A549 (cell line): ENCODE measurements around the gene PRAMEF27.
"Not testable (repeated sequence)": the region's sequence is repeated elsewhere in the genome, so short reads cannot be mapped to it uniquely, and the experiment has no call there.

Source experiments
- BHLHE40 ChIP-seq: IDR thresholded peaks from 2 replicates; pipeline ENCODE4 v1.6.1; 2012; ENCODE audit warnings: low read depth, low read length, inconsistent platforms
- CHD4 ChIP-seq: fragments of 200-600 bp; sonication (generic); IDR thresholded peaks from 2 replicates; pipeline ENCODE4 v1.6.1; 2016; ENCODE audit warnings: antibody characterized with exemption, mild to moderate bottlenecking, borderline replicate concordance
- HOXB13 ChIP-seq: fragments of 250-450 bp; sonication (Bioruptor Pico); IDR thresholded peaks from 2 replicates; pipeline ENCODE4 v1.5.0; 2020; ENCODE audit warnings: low read depth, mild to moderate bottlenecking, moderate library complexity
- KDM1A ChIP-seq: fragments of 200-600 bp; sonication (generic); IDR thresholded peaks from 2 replicates; pipeline ENCODE4 v1.6.1; 2016; ENCODE audit warnings: low read depth, mild to moderate bottlenecking
- KDM5A ChIP-seq: fragments of 200-600 bp; sonication (generic); IDR thresholded peaks from 2 replicates; pipeline ENCODE4 v1.6.1; 2016; ENCODE audit warnings: antibody characterized with exemption, mild to moderate bottlenecking
- POLR2A ChIP-seq: IDR thresholded peaks from 2 replicates; pipeline ENCODE4 v1.6.1; 2012; ENCODE audit warnings: mild to moderate bottlenecking, low read length
- SMC3 ChIP-seq: fragments of >200 bp; sonication (Bioruptor Twin); formaldehyde crosslinking; IDR thresholded peaks from 3 replicates; pipeline ENCODE4 v1.6.1; 2018; ENCODE audit warnings: inconsistent platforms
- TF ChIP-seq, protein P1 (sequence below): fragments of >200 bp; sonication (Bioruptor Twin); formaldehyde crosslinking; IDR thresholded peaks from 3 replicates; pipeline ENCODE4 v1.5.1; 2016
- TF ChIP-seq, protein P2 (sequence below): fragments of 200-600 bp; sonication (generic); IDR thresholded peaks from 2 replicates; pipeline ENCODE4 v1.6.1; 2016; ENCODE audit warnings: antibody characterized with exemption, mild to moderate bottlenecking, moderate library complexity
- TF ChIP-seq, protein P3 (sequence below): fragments of 250-450 bp; sonication (Bioruptor Pico); IDR thresholded peaks from 2 replicates; pipeline ENCODE4 v1.5.0; 2021; ENCODE audit warnings: mild to moderate bottlenecking, moderate library complexity, borderline replicate concordance

DNA sequence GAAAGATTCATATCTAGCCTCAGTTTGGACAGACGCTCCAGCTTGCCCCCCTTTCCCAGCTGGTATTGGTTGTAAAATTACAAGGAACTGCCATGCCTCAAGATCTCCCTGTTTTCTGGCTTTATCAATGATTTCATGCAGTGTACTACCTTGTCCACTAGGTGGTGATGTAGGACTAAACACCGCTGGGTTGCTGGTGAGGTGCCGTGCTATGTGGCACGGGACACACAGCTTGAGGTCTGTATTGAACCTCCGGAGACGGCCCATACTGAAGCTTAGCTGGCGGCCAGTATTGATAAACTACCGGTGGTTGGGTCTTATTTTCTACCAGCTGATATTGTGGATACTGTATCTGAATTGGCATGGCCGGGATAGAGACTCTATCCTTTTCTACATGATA lies 36.5 kb downstream of the PRAMEF27 start:
- TF ChIP-seq HOXB13 (CRISPR knock-in tag); KDM1A; POLR2A; SMC3; BHLHE40; CHD4; KDM5A: not testable (repeated sequence)
- TF ChIP-seq, protein P1, sequence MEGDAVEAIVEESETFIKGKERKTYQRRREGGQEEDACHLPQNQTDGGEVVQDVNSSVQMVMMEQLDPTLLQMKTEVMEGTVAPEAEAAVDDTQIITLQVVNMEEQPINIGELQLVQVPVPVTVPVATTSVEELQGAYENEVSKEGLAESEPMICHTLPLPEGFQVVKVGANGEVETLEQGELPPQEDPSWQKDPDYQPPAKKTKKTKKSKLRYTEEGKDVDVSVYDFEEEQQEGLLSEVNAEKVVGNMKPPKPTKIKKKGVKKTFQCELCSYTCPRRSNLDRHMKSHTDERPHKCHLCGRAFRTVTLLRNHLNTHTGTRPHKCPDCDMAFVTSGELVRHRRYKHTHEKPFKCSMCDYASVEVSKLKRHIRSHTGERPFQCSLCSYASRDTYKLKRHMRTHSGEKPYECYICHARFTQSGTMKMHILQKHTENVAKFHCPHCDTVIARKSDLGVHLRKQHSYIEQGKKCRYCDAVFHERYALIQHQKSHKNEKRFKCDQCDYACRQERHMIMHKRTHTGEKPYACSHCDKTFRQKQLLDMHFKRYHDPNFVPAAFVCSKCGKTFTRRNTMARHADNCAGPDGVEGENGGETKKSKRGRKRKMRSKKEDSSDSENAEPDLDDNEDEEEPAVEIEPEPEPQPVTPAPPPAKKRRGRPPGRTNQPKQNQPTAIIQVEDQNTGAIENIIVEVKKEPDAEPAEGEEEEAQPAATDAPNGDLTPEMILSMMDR = not testable (repeated sequence)
- TF ChIP-seq, protein P2, sequence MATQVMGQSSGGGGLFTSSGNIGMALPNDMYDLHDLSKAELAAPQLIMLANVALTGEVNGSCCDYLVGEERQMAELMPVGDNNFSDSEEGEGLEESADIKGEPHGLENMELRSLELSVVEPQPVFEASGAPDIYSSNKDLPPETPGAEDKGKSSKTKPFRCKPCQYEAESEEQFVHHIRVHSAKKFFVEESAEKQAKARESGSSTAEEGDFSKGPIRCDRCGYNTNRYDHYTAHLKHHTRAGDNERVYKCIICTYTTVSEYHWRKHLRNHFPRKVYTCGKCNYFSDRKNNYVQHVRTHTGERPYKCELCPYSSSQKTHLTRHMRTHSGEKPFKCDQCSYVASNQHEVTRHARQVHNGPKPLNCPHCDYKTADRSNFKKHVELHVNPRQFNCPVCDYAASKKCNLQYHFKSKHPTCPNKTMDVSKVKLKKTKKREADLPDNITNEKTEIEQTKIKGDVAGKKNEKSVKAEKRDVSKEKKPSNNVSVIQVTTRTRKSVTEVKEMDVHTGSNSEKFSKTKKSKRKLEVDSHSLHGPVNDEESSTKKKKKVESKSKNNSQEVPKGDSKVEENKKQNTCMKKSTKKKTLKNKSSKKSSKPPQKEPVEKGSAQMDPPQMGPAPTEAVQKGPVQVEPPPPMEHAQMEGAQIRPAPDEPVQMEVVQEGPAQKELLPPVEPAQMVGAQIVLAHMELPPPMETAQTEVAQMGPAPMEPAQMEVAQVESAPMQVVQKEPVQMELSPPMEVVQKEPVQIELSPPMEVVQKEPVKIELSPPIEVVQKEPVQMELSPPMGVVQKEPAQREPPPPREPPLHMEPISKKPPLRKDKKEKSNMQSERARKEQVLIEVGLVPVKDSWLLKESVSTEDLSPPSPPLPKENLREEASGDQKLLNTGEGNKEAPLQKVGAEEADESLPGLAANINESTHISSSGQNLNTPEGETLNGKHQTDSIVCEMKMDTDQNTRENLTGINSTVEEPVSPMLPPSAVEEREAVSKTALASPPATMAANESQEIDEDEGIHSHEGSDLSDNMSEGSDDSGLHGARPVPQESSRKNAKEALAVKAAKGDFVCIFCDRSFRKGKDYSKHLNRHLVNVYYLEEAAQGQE = not testable (repeated sequence)
- TF ChIP-seq, protein P3, sequence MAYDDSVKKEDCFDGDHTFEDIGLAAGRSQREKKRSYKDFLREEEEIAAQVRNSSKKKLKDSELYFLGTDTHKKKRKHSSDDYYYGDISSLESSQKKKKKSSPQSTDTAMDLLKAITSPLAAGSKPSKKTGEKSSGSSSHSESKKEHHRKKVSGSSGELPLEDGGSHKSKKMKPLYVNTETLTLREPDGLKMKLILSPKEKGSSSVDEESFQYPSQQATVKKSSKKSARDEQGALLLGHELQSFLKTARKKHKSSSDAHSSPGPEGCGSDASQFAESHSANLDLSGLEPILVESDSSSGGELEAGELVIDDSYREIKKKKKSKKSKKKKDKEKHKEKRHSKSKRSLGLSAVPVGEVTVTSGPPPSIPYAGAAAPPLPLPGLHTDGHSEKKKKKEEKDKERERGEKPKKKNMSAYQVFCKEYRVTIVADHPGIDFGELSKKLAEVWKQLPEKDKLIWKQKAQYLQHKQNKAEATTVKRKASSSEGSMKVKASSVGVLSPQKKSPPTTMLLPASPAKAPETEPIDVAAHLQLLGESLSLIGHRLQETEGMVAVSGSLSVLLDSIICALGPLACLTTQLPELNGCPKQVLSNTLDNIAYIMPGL (CRISPR knock-in tag) = not testable (repeated sequence)
